Cardiac muscle cell (in vitro differentiated cells and primary cell): ENCODE data around the gene PPP3CB. TPM values are rescaled to one million over a fixed set of nuclear protein-coding genes. Genes with fewer than 3 reads are reported as not detected.
A peak's percentile ranks its signal among the peaks of the same experiment; 100 is the strongest.

Source experiments
- DNase-seq, 2 donors: peaks; one replicate each; pipeline versions ENCODE4 v3.0.0 to v3.0.0-alpha.2; 2010 to 2017; ENCODE audit warnings: low read depth in 1 of 2, low spot score in 1 of 2
- H3K27ac ChIP-seq: fragments of 200-600 bp; sonication (generic); 2 replicates; pipeline ENCODE4 v1.5.1; 2016
- H3K27me3 ChIP-seq: fragments of 200-600 bp; sonication (generic); 2 replicates; pipeline ENCODE4 v1.6.0; 2016; ENCODE audit warnings: control low read depth
- H3K36me3 ChIP-seq: fragments of 200-600 bp; sonication (generic); 2 replicates; pipeline ENCODE4 v1.5.1; 2016; ENCODE audit warnings: control low read depth
- H3K4me1 ChIP-seq: fragments of 200-600 bp; sonication (generic); 2 replicates; pipeline ENCODE4 v1.8.1; 2017; ENCODE audit warnings: low read depth, mild to moderate bottlenecking, mixed run types
- H3K4me3 ChIP-seq: fragments of 200-600 bp; sonication (generic); 2 replicates; pipeline ENCODE4 v1.5.1; 2016; ENCODE audit warnings: mild to moderate bottlenecking
- H3K9me3 ChIP-seq: fragments of 200-600 bp; sonication (generic); 2 replicates; pipeline ENCODE4 v1.5.1; 2017; ENCODE audit warnings: low read depth, mild to moderate bottlenecking, control low read depth
- polyA plus RNA-seq: library from polyadenylated mRNA; unstranded; fragments of >200 nt; fragmentation: Nextera tagmentation; extraction: Ambion mirVana; gene quantifications from 2 replicates; pipeline ENCODE4 v1.2.1, GENCODE V29; 2016
- total RNA-seq: library from RNA; depleted of rRNA; stranded (reverse); fragments of >200 nt; gene quantifications from 2 replicates; pipeline ENCODE4 v1.2.3, GENCODE V29; 2016
- TF ChIP-seq, protein P1 (sequence below): IDR thresholded peaks from 2 replicates; pipeline ENCODE4 v1.5.1; 2012; ENCODE audit warnings: low read depth, mild to moderate bottlenecking, low read length

PPP3CB gene
- total RNA-seq (22.6 and 45.2 TPM in 2 replicates), polyA plus RNA-seq (13.3 and 14.3 TPM in 2 replicates)

DNA sequence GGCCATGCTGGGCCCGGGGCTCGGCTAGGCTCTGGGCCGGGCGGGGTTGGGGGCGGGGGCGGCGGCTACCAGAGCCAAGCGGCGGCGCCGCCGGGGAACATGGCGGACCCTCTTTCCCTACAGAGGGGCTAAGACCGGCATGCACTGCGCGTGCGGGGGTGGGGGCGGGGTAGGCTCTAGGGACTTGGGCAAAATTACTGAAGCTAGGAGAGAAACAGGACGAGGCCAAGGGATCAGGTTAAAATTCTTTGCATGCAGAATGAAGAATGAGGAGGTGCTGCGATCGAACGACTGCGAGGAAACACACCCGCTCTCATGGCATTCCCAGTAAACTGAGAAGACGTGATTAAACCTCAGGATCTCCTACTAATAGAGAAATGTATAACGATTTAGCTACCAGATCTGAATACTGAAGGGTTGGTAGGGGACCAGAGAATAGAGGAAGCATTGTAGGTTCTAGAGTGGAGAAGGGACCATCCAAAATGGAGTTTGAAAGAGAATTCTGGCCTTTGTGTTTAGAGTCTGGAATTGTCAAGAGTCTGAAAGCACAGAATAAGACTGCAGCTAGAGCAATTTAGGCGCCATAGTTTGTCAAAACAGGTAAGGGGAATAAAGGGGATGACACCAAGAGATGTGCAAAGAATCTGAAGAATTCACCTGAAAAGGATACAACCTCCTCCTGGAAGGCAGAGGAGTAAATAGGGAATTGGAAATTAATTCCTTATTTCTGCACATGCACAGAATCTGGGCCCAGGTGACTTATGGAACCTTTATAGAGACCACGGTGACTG lies at the start of gene PPP3CB:
Gene PPP3CB (minus strand): TSS at position 141 of the 791 bp plus-strand sequence. CDS start 135 bp downstream, at position 6.
- TF ChIP-seq, protein P1, sequence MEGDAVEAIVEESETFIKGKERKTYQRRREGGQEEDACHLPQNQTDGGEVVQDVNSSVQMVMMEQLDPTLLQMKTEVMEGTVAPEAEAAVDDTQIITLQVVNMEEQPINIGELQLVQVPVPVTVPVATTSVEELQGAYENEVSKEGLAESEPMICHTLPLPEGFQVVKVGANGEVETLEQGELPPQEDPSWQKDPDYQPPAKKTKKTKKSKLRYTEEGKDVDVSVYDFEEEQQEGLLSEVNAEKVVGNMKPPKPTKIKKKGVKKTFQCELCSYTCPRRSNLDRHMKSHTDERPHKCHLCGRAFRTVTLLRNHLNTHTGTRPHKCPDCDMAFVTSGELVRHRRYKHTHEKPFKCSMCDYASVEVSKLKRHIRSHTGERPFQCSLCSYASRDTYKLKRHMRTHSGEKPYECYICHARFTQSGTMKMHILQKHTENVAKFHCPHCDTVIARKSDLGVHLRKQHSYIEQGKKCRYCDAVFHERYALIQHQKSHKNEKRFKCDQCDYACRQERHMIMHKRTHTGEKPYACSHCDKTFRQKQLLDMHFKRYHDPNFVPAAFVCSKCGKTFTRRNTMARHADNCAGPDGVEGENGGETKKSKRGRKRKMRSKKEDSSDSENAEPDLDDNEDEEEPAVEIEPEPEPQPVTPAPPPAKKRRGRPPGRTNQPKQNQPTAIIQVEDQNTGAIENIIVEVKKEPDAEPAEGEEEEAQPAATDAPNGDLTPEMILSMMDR: no peak
- DNase-seq: peak; percentile 95 to 98
- Histone ChIP-seq H3K4me1 (peaks cover 19% of the 10 kb centered on the region), H3K4me3 (peak within 1 kb of the TSS; percentile 54), H3K27me3 (no peaks in the 10 kb centered on the region), H3K9me3 (no peaks in the 10 kb centered on the region), H3K27ac (peak within 1 kb of the TSS; percentile 99), H3K36me3 (peaks cover 8% of the 10 kb centered on the region)

DNA sequence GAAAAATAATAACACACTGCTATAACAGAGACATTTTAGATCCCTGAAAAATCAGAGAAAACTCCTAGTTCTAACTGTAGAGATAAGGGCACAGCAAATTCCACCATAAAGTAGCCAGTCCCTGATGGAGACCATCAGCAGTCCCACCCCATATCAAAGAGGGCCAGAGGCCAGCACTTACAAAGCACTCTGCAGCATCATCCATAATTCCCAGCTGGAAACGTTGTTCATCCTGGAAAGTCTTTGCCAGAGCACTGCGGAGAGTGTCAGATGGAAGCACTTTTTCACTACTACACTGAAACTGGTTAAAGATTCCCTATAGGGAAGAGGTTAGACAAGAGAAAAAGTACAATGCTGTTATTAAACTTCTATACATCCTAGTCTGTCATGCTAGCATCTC lies 49.5 kb upstream of the PPP3CB start:
- TF ChIP-seq, protein P1: no peak
- no peaks in the 10 kb centered on the region for H3K9me3 ChIP-seq
- H3K27me3 ChIP-seq: no peaks in the 10 kb centered on the region
- H3K36me3 ChIP-seq: no peaks in the 10 kb centered on the region
- DNase-seq: no peak
- H3K27ac ChIP-seq: no peak overlapping the region
- no peak overlapping the region for H3K4me3 ChIP-seq
- H3K4me1 ChIP-seq: no peaks in the 10 kb centered on the region

- Histone ChIP-seq H3K36me3 (no peaks in the 10 kb centered on the region), H3K27me3 (no peaks in the 10 kb centered on the region), H3K4me3 (no peak overlapping the region), H3K9me3 (no peaks in the 10 kb centered on the region), H3K4me1 (peaks cover 3% of the 10 kb centered on the region), H3K27ac (no peak overlapping the region)
- DNase-seq: no peak
- TF ChIP-seq, protein P1: no peak
Measured at GRCh38 chr10:73537709-73538108, 41.9 kb upstream of the PPP3CB start.

- no peaks in the 10 kb centered on the region for H3K36me3 ChIP-seq
- no peak overlapping the region for H3K4me3 ChIP-seq
- TF ChIP-seq, protein P1: no peak
- no peaks in the 10 kb centered on the region for H3K27me3 ChIP-seq
- H3K9me3 ChIP-seq: no peaks in the 10 kb centered on the region
- H3K27ac ChIP-seq: no peak overlapping the region
- DNase-seq: no peak
- H3K4me1 ChIP-seq: peaks cover 3% of the 10 kb centered on the region
Measured at GRCh38 chr10:73537288-73537687, 41.5 kb upstream of the PPP3CB start.

DNA sequence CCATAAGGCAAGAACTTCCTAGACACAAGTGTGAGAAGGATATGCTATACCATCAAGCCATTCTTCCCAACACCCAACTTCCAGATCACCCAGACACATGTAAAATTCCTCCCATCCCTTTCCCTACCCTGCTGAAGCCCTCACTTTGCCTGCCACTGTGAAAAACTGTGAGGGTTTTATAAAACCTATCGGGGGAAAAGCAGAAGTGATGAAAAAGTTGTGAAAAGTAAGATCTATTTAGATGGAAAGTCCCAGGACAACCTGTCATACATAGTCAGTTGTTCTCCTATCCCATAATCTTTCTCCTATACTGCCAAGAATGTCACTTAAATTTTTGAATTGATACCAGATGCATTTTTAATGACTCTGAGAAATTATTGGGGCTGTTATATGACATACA lies 39.0 kb upstream of the PPP3CB start:
- H3K36me3 ChIP-seq: no peaks in the 10 kb centered on the region
- TF ChIP-seq, protein P1: no peak
- peaks cover 3% of the 10 kb centered on the region for H3K4me1 ChIP-seq
- no peaks in the 10 kb centered on the region for H3K9me3 ChIP-seq
- no peak for DNase-seq
- H3K27me3 ChIP-seq: no peaks in the 10 kb centered on the region
- H3K4me3 ChIP-seq: no peak overlapping the region
- H3K27ac ChIP-seq: no peak overlapping the region
